ENCODE results near the gene OR4C45. TPM values are rescaled to one million over a fixed set of nuclear protein-coding genes. Genes with fewer than 3 reads are reported as not detected.

The OR4C45 gene
- not detected for total RNA-seq

DNA sequence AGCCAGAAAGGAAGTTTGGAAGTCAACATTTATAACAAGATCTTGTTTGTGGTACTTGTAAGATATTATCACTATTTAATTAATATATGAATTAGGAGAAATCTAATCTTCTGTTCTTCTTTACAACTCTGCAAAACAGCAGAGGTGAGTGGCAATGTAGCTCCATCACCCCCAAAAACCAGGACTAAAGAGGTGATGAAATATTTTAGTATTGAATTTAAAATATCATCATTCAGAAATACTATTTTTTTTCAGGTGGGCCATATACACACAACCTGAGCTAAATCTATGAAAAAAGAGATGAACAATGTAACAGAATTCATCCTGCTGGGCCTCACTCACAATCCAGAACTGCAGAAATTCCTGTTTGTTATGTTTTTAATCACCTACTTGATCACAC lies at the start of gene OR4C45:
OR4C45 (plus strand) TSS at position 301 of the 400 bp plus-strand sequence.

Other genes with a start within 250 kb of the OR4C45 start
- not detected for gene OR4C13, start 80.5 kb upstream of the OR4C45 start, total RNA-seq
- gene OR4C12, start 50.3 kb upstream of the OR4C45 start, total RNA-seq: not detected

Data from parietal lobe (tissue), 1 donor.